Common myeloid progenitor, CD34-positive (primary cell): ENCODE measurements around the gene STAG2.
A peak's percentile ranks its signal among the peaks of the same experiment; 100 is the strongest.

ENCODE experiments used
- CTCF ChIA-PET: fragments of 350-600 bp; sonication (Branson Sonifier 250); formaldehyde crosslinking; loops from one replicate; lab custom pipeline; 2021; ENCODE audit warnings: antibody characterized with exemption; lab: Charles Lee
- POLR2A ChIA-PET: fragments of 350-600 bp; sonication (Branson Sonifier 250); formaldehyde crosslinking; loops from one replicate; lab custom pipeline; 2021; ENCODE audit warnings: antibody characterized with exemption; lab: Charles Lee
- DNase-seq, 3 donors: peaks; one replicate each; pipeline versions ENCODE4 v3.0.0 to v3.0.0-alpha.2; 2013
- H3K27ac ChIP-seq, 2 experiments: 1 replicate in 1 of 2; 2 replicates in 1 of 2; pipeline ENCODE4 v1.7.0; 2013; ENCODE audit warnings: inconsistent platforms in 2 of 2, low read length in 2 of 2, mild to moderate bottlenecking in 2 of 2, low read depth in 1 of 2, moderate library complexity in 1 of 2; ENCODE audit not compliant: severe bottlenecking in 2 of 2, insufficient read depth in 1 of 2, poor library complexity in 1 of 2
- H3K27me3 ChIP-seq, 5 experiments: replicated peaks in 2 of 5; 1 replicate in 3 of 5; 2 replicates in 2 of 5; pipeline versions ENCODE4 v1.6.1 to v1.7.0; 2013; ENCODE audit warnings: low read length in 4 of 5, mild to moderate bottlenecking in 2 of 5, moderate library complexity in 2 of 5, inconsistent platforms in 1 of 5; ENCODE audit not compliant: insufficient read depth in 5 of 5, control insufficient read depth in 4 of 5
- H3K36me3 ChIP-seq, 4 experiments: 1 replicate in 2 of 4; 2 replicates in 2 of 4; pipeline versions ENCODE4 v1.6.1 to v1.7.0; 2013; ENCODE audit warnings: low read length in 3 of 4, control low read depth in 1 of 4, mild to moderate bottlenecking in 1 of 4; ENCODE audit not compliant: control insufficient read depth in 4 of 4, insufficient read depth in 4 of 4
- H3K4me1 ChIP-seq, 4 experiments: 1 replicate in 3 of 4; 2 replicates in 1 of 4; pipeline versions ENCODE4 v1.6.1 to v1.7.1; 2013; ENCODE audit warnings: low read length in 3 of 4, mild to moderate bottlenecking in 3 of 4, control low read depth in 1 of 4, inconsistent platforms in 1 of 4, moderate library complexity in 1 of 4; ENCODE audit not compliant: control insufficient read depth in 4 of 4, insufficient read depth in 4 of 4; ENCODE audit errors: control extremely low read depth in 1 of 4
- H3K4me3 ChIP-seq, 7 experiments: 1 replicate in 4 of 7; 2 replicates in 3 of 7; pipeline versions ENCODE4 v1.5.1 to v1.7.0; 2013; ENCODE audit warnings: mild to moderate bottlenecking in 7 of 7, low read length in 6 of 7, moderate library complexity in 6 of 7, inconsistent platforms in 2 of 7, low read depth in 2 of 7, control low read depth in 1 of 7; ENCODE audit not compliant: insufficient read depth in 4 of 7, control insufficient read depth in 1 of 7; ENCODE audit errors: extremely low read depth in 1 of 7
- H3K9me3 ChIP-seq, 5 experiments: 1 replicate in 4 of 5; 2 replicates in 1 of 5; pipeline versions ENCODE4 v1.6.1 to v1.7.1; 2013; ENCODE audit warnings: low read length in 4 of 5, mild to moderate bottlenecking in 2 of 5, inconsistent platforms in 1 of 5, low read depth in 1 of 5, moderate library complexity in 1 of 5; ENCODE audit not compliant: control insufficient read depth in 4 of 5, insufficient read depth in 2 of 5; ENCODE audit errors: control extremely low read depth in 1 of 5
- WGBS: methylation state at CpG from one replicate; pipeline ENCODE4 v1.1.5; 2013; ENCODE audit not compliant: insufficient coverage; 5-methylcytosine and 5-hydroxymethylcytosine counted together

STAG2 gene

DNA sequence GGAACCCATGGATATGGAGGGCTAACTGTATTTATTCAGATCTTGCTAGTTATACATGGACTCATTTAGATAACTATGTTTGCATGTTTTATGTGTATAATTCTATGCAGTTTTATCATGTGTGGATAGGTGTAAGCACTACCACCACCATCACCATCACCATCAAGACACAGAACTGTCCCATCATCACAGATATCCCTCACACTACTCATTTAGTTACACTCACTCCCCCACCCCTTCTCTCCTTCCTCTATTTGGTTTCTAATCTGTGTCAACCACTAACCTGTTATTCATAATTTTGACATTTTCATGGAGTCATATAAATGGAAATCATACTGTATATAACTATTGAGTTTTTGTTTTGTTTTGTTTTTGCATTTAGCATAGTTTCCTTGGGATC lies 43.7 kb downstream of the STAG2 start:
- H3K27ac ChIP-seq: no peak overlapping the region
- H3K27me3 ChIP-seq: no peaks in the 10 kb centered on the region
- peaks cover 0 to 3% (median 0%) of the 10 kb centered on the region in 4 experiments for H3K4me1 ChIP-seq
- no peaks in the 10 kb centered on the region for H3K9me3 ChIP-seq
- H3K4me3 ChIP-seq: no peak overlapping the region
- CTCF ChIA-PET: no interaction called here
- no peaks in the 10 kb centered on the region for H3K36me3 ChIP-seq
- POLR2A ChIA-PET: no interaction called here
- DNase-seq: peak in 2 of 3 donors; percentile 36 to 55

DNA sequence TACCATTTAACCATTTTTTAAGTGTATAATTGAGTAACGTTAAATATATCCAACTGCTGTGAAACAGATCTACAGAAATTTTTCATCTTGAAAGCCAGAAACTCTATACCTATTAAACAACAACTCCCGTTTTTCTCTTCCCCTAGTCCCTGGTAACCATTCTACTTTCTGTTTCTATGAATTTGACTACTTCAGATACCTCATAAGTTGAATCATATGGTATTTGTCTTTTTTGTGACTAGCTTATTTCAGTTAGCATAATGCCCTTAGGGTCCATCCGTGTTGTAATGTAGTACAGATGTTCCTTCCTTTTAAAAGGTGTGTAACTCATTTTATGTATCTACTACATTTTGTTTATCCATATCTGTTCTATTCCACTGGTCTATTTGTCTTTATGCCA lies 48.7 kb downstream of the STAG2 start:
- H3K9me3 ChIP-seq: no peaks in the 10 kb centered on the region
- CTCF ChIA-PET: no interaction called here
- POLR2A ChIA-PET: no interaction called here

DNA sequence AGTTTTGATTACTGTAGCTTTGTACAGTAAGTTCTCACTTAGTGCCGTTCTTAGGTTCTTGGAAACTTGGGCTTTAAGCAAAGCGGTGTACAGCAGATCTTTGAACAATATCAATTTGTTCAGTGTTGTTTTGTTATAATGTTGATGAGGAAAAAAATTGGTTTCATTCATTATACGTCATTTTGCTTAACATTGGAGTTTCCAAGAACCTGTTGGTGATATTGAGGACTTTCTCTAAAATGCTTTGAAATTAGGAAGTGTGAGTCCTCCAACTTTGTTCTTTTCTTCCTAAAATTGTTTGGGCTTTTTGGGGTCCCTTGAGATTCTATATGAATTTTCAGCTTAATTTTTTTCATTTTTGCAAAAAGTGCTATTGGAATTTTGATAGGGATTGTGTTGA lies 49.1 kb downstream of the STAG2 start:
- ChIA-PET CTCF (no interaction called here), POLR2A (no interaction called here)
- 90% methylated on average over 2 of the region's 3 CpGs for WGBS

More for the DNA sequence above, 48.7 kb downstream of the STAG2 start:
- no peak for DNase-seq
- Histone ChIP-seq H3K27me3 (no peaks in the 10 kb centered on the region), H3K27ac (no peak overlapping the region), H3K36me3 (no peaks in the 10 kb centered on the region), H3K4me3 (no peak overlapping the region), H3K4me1 (peaks cover 0 to 3% (median 1%) of the 10 kb centered on the region in 4 experiments)
- 50% methylated on average over 1 of the region's 3 CpGs for WGBS

DNA sequence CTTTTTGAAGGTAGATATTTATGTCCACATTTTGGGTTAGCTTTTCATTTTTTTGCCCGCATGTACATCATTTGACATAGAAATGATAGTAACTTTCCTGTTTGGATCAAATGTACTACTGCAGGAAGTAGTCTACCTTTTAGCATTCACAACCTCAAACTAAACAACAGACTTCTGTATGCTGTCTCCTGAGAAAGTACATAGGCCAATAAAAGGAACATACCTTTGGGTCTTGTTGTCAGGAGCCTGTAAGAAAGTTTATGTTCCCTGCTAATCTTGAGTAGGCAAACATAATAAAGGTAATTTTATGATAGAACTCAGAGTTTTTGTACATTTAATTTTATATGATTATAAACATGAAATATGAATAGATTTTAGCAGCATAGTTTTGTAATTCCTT lies 54.2 kb downstream of the STAG2 start:
- peaks cover 0 to 3% (median 0%) of the 10 kb centered on the region in 4 experiments for H3K4me1 ChIP-seq
- no peaks in the 10 kb centered on the region for H3K27me3 ChIP-seq
- H3K9me3 ChIP-seq: no peaks in the 10 kb centered on the region
- no peak overlapping the region for H3K27ac ChIP-seq
- WGBS: no CpG with 5 or more reads among the region's 1 CpG
- ChIA-PET POLR2A (interaction anchor here (1.4 kb wide), 1 partner anchor 55 kb away, joined by 3 read pairs; no protein-coding TSS in a partner anchor), CTCF (interaction anchor here (0.8 to 3.5 kb wide), 4 partner anchors 16 to 184 kb away, joined by 3 to 12 read pairs (median 4); no protein-coding TSS in a partner anchor)
- DNase-seq: no peak
- H3K4me3 ChIP-seq: no peak overlapping the region
- H3K36me3 ChIP-seq: no peaks in the 10 kb centered on the region

More for the DNA sequence above, 49.1 kb downstream of the STAG2 start:
- H3K36me3 ChIP-seq: no peaks in the 10 kb centered on the region
- H3K27ac ChIP-seq: no peak overlapping the region
- H3K4me3 ChIP-seq: no peak overlapping the region
- H3K27me3 ChIP-seq: no peaks in the 10 kb centered on the region
- H3K4me1 ChIP-seq: peaks cover 0 to 3% (median 0%) of the 10 kb centered on the region in 4 experiments
- no peaks in the 10 kb centered on the region for H3K9me3 ChIP-seq
- DNase-seq: no peak

DNA sequence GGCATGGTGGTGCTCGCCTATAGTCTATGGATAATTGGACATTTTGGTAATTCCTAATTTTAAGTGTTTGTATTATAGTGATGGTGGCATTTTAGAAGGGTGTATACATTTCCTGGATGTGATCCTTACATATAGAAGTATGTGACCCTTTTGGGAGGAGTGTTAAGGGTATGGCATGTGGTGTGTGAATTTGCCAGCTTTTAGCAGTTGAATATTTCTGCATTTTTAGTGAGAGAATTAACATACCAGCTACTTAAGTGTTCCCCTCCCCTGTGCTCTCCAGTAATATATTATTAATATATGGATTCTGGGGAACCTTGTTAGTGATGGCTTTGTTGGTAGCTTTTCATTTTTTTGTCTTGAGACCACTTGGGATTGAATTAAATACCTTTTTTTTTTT lies 55.3 kb downstream of the STAG2 start:
- Histone ChIP-seq H3K27ac (no peak overlapping the region), H3K27me3 (no peaks in the 10 kb centered on the region), H3K9me3 (no peaks in the 10 kb centered on the region), H3K4me3 (no peak overlapping the region), H3K36me3 (no peaks in the 10 kb centered on the region), H3K4me1 (peaks cover 0 to 3% (median 0%) of the 10 kb centered on the region in 4 experiments)
- ChIA-PET POLR2A (interaction anchor here (0.9 to 1.4 kb wide), 2 partner anchors 40 to 56 kb away, joined by 3 to 4 read pairs; no protein-coding TSS in a partner anchor), CTCF (interaction anchor here (0.6 to 3.5 kb wide), 5 partner anchors 39 to 185 kb away, joined by 3 to 12 read pairs (median 6); no protein-coding TSS in a partner anchor)
- WGBS: 83% methylated on average over 1 of the region's 1 CpG
- DNase-seq: no peak

DNA sequence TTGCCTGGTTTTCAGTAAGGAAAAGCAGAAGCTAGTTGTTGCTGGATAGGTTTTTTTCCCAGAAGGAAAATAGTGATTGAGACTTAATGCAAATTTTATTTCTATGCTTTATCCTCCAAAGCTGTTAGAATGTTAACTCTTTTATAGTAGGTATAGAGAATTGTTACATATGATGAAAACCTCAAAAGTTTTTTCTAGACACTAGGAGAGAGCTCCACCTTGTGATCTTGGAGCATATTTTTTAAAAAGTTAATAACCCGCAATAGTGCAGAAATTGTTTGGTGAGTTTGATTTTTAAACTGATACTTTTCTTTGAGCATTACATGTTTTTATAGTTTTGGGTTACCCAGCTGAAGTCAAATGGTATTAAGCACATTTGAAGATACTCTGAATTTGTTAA lies 56.5 kb downstream of the STAG2 start:
- H3K27me3 ChIP-seq: no peaks in the 10 kb centered on the region
- no peaks in the 10 kb centered on the region for H3K9me3 ChIP-seq
- H3K4me1 ChIP-seq: peaks cover 0 to 3% (median 0%) of the 10 kb centered on the region in 4 experiments
- H3K36me3 ChIP-seq: no peaks in the 10 kb centered on the region
- H3K4me3 ChIP-seq: no peak overlapping the region
- peak; percentile 14 to 48 (median 35) for DNase-seq
- WGBS: no CpG with 5 or more reads among the region's 1 CpG
- ChIA-PET CTCF (interaction anchor here (0.7 to 3.5 kb wide), 14 partner anchors 17 to 185 kb away, joined by 3 to 12 read pairs (median 4); no protein-coding TSS in a partner anchor), POLR2A (interaction anchor here (0.6 kb wide), 2 partner anchors 21 to 57 kb away, joined by 3 to 5 read pairs; no protein-coding TSS in a partner anchor)
- no peak overlapping the region for H3K27ac ChIP-seq

DNA sequence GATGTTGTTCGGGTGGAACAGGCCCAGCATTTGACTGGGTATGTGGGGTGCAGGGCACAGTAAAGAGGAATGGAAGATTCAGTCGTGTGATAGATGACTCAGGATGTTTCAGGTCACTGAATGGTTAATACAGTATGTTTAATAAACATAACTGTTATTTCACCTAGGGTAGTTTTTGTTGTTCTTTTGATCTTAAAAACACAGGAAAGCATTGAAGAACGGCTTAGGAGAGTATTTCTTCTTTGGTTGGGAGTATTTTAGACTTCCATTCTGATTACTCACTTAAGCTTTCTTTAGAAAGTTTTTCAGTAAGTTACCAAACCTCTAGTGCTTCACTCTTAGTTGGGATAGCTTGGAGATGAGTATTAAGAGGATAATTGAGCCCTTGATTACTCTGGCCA lies 62.3 kb downstream of the STAG2 start:
- H3K27ac ChIP-seq: no peak overlapping the region
- no peaks in the 10 kb centered on the region for H3K27me3 ChIP-seq
- peaks cover 2 to 9% (median 4%) of the 10 kb centered on the region in 4 experiments for H3K36me3 ChIP-seq
- H3K9me3 ChIP-seq: no peaks in the 10 kb centered on the region
- no peak overlapping the region for H3K4me3 ChIP-seq
- H3K4me1 ChIP-seq: peaks cover 0 to 2% (median 0%) of the 10 kb centered on the region in 4 experiments
- no peak for DNase-seq
- WGBS: 67% methylated on average over 1 of the region's 3 CpGs
- ChIA-PET POLR2A (no interaction called here), CTCF (interaction anchor here (0.6 to 1.2 kb wide), 2 partner anchors 12 to 193 kb away, joined by 3 read pairs; no protein-coding TSS in a partner anchor)
